ENCODE measurements around the gene TMEM135.
"Not testable (repeated sequence)": the region's sequence is repeated elsewhere in the genome, so short reads cannot be mapped to it uniquely, and the experiment has no call there.

The TMEM135 gene

GRCh38 chr11:87076874-87077429 is 39.2 kb downstream of the TMEM135 start:
- DNase-seq (ENCODE audit: low spot score) = no peak

- no peak for DNase-seq (ENCODE audit: low spot score)
Observed at GRCh38 chr11:87081358-87081757, 43.6 kb downstream of the TMEM135 start.

- no peak for DNase-seq (ENCODE audit: low spot score)
Observed at GRCh38 chr11:87082590-87082989, 44.9 kb downstream of the TMEM135 start.

- no peak for DNase-seq (ENCODE audit: low spot score)
Observed at GRCh38 chr11:87083029-87083428, 45.3 kb downstream of the TMEM135 start.

- no peak for DNase-seq (ENCODE audit: low spot score)
Observed at GRCh38 chr11:87092159-87092558, 54.4 kb downstream of the TMEM135 start.

GRCh38 chr11:87092567-87092966 is 54.8 kb downstream of the TMEM135 start:
- DNase-seq (ENCODE audit: low spot score) = no peak

GRCh38 chr11:87097582-87097981 is 59.8 kb downstream of the TMEM135 start:
- peak; percentile 49 for DNase-seq (ENCODE audit: low spot score)

- no peak for DNase-seq (ENCODE audit: low spot score)
Observed at GRCh38 chr11:87101956-87102580, 64.3 kb downstream of the TMEM135 start.

- not testable (repeated sequence) for DNase-seq (ENCODE audit: low spot score)
Observed at GRCh38 chr11:87105826-87106225, 68.1 kb downstream of the TMEM135 start.

- not testable (repeated sequence) for DNase-seq (ENCODE audit: low spot score)
Observed at GRCh38 chr11:87107379-87107778, 69.6 kb downstream of the TMEM135 start.

GRCh38 chr11:87110443-87111131 is 72.9 kb downstream of the TMEM135 start:
- no peak for DNase-seq (ENCODE audit: low spot score)

GRCh38 chr11:87114093-87114492 is 76.4 kb downstream of the TMEM135 start:
- no peak for DNase-seq (ENCODE audit: low spot score)

GRCh38 chr11:87116185-87116584 is 78.5 kb downstream of the TMEM135 start:
- DNase-seq (ENCODE audit: low spot score) = no peak

GRCh38 chr11:87120937-87121336 is 83.2 kb downstream of the TMEM135 start:
- no peak for DNase-seq (ENCODE audit: low spot score)

- no peak for DNase-seq (ENCODE audit: low spot score)
Observed at GRCh38 chr11:87122852-87123251, 85.1 kb downstream of the TMEM135 start.

GRCh38 chr11:87125257-87125656 is 87.5 kb downstream of the TMEM135 start:
- no peak for DNase-seq (ENCODE audit: low spot score)

GRCh38 chr11:87127101-87127500 is 89.4 kb downstream of the TMEM135 start:
- no peak for DNase-seq (ENCODE audit: low spot score)

GRCh38 chr11:87128372-87128771 is 90.6 kb downstream of the TMEM135 start:
- DNase-seq (ENCODE audit: low spot score) = no peak

- DNase-seq (ENCODE audit: low spot score) = no peak
Observed at GRCh38 chr11:87134524-87135106, 96.9 kb downstream of the TMEM135 start.

- DNase-seq (ENCODE audit: low spot score) = no peak
Observed at GRCh38 chr11:87136236-87136635, 98.5 kb downstream of the TMEM135 start.

- no peak for DNase-seq (ENCODE audit: low spot score)
Observed at GRCh38 chr11:87137711-87138110, 100.0 kb downstream of the TMEM135 start.

GRCh38 chr11:87139475-87139874 is 101.7 kb downstream of the TMEM135 start:
- no peak for DNase-seq (ENCODE audit: low spot score)

- no peak for DNase-seq (ENCODE audit: low spot score)
Observed at GRCh38 chr11:87141322-87141721, 103.6 kb downstream of the TMEM135 start.

All from kidney tubule cell (primary cell).